Brain pericyte (primary cell): Measurements from ENCODE around the gene TBC1D14.
"Not testable (repeated sequence)": the region's sequence is repeated elsewhere in the genome, so short reads cannot be mapped to it uniquely, and the experiment has no call there.

Experiments
- DNase-seq: peaks from one replicate; pipeline ENCODE4 v3.0.0-alpha.2; 2012; ENCODE audit warnings: low read depth, low spot score

The TBC1D14 gene

DNA sequence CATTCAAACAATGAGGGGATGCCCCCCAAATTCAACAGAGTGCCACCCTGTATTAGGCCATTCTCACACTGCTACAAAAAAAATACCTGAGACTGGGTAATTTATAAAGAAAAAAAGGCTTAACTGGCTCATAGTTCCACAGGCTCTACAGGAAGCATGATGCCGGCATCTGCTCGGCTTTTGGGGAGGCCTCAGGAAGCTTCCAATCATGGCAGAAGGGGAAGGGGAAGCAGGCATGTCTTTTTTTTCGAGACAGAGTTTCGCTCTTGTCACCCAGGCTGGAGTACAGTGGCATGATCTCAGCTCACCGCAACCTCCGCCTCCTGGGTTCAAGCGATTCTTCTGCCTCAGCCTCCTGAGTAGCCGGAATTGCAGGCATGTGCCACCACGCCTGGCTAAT is 18.7 kb upstream of the TBC1D14 start:
- not testable (repeated sequence) for DNase-seq

- DNase-seq = no peak
These were observed 18.0 kb upstream of the TBC1D14 start for GRCh38 chr4:6891436-6892170.

DNA sequence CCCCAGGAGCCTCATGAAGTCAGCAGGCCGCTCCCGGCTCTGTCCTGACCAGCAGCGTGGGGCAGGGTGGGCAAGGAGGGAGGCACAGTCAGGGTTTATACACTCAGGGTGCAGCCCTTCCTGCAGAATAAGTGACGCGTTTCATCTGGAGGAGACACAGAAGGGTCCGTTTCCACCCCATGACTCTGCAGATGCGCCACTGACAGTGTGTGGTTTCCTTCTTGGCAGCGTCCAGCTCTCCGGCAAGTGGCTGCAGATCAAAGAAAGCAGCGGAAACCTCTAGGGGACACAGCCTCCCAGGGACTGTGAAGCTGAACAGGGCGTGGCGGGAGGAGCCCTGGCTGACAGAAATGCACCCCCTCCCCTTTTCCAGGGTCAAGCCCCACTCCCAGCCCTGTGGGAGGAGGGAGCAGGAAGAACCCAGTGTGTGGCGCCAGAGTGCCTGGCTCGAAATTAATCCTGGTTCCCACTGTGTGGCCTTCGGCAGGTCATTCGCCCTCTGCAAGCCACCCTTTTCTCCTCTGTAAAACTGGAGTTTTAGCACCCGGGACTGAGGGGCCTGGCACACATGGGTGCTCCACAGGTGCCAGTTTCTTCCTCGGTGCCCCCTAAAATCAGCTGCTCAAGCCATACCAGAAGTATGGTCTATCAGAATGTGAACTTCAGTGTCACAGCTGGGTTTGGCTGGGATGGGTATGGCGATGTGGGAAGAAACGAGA is 17.3 kb upstream of the TBC1D14 start:
- DNase-seq = no peak

DNA sequence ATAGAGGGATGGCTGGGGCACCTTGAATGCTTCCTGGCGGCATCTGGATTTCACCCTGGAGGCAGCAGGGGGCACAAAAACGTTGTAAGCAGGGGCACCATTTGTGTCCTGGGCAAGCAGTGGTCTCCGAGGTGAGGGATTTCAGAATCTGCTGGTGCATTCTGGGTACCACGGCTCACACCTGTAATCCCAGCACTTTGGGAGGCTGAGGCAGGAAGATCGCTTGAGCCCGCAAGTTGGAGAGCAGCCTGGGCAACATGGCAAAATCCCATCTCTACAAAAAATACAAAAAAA is 16.8 kb upstream of the TBC1D14 start:
- no peak for DNase-seq

GRCh38 chr4:6893449-6894085 is 16.1 kb upstream of the TBC1D14 start:
- no peak for DNase-seq

DNA sequence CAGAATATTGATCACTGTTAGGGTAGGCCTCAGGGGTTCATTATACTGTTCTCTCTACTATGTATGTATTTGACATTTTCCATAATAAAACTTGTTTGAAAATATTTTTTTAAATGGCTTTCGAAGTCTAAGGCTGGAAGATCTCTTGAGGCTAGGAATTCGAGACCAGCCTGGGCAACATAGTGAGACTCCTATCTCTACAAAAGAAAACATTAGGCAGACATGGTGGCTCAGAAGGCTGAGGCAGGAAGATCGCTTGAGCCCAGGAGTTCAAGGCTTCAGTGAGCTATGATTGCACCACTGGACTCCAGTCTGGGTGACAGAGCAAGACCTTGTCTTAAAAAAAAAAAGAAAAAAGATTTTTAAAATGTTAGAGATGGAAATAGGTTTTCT is 15.5 kb upstream of the TBC1D14 start:
- DNase-seq = no peak

DNA sequence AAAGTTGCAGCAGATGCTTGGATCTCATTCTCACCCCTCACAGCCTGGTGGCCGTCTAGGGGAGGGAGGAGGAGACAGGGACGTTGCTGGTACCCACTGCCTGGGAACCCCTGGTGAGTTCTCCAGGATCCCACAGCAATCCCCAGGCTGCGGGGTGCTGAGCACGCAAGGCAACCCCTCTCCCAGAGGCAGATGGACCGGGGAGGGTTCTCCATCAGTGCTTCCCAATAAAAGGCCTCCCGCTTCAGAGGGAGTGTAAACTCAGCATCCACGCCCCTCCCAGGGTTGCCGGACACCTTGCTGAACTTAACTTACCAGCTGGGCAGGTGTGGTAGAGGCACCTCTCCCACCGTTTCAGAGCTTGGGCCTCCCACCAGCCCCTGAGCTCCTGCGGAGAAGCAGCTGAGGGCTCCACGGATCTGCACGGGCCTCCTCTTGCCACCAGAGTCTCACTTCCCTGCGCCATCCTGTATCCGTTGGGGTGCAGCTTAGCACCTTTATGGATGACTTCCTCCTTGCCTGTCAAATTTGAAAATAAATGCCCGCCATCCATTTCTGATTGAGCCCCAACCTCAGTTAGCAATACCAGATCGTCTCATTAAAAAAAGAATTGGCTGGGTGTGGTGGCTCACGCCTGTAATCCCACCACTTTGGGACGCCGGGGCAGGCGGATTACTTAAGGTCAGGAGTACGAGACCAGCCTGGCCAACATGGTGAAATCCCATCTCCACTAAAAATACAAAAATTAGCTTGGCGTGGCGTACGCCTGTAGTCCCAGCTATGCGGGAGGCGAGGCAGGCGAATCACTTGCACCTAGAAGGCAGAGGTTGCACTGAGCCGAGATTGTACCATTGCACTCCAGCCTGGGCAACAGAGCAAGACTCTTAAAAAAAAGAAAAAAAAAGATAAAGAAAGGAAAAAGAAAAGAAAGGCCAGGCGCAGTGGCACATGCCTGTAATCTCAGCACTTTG is 14.8 kb upstream of the TBC1D14 start:
- no peak for DNase-seq

DNA sequence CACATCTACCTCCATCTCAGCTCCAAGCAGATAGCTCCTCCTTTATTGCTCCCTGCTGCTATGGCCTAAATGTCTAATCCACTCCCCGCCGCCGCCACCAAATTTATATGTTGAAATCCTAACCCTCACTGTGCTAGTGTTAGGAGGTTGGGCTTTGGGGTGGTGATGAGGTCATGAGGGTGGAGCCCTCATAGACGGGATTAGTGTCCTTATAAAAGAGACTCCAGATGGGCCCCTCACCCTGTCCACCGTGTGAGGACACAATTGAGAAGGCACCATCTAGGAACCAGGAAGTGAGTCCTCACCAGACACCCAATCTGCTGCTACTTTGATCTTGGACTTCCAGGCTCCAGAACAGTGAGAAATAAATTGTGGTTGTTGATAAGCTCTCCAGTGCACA is 13.6 kb upstream of the TBC1D14 start:
- DNase-seq = no peak

DNA sequence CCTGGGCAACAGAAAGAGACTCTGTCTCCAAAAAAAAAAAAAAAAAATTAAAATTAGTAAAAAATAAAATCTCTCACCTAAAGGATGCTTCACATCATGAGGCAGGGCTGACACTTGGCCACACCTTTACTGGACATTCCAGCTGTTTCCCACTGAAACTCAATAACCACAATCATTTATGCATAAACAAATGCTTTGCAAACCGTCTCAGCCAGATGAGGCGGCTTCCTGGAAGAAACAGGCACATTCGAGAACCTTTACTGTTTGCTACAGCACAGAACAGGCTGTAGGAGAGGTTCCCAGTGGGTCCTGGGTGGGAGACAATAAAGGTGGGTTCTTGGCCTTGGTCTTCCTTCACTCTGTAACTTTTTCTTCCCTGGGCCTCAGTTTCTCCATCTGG is 10.9 kb upstream of the TBC1D14 start:
- DNase-seq = no peak

GRCh38 chr4:6900181-6900812 is 9.3 kb upstream of the TBC1D14 start:
- no peak for DNase-seq

GRCh38 chr4:6900956-6901355 is 8.7 kb upstream of the TBC1D14 start:
- DNase-seq = no peak

DNA sequence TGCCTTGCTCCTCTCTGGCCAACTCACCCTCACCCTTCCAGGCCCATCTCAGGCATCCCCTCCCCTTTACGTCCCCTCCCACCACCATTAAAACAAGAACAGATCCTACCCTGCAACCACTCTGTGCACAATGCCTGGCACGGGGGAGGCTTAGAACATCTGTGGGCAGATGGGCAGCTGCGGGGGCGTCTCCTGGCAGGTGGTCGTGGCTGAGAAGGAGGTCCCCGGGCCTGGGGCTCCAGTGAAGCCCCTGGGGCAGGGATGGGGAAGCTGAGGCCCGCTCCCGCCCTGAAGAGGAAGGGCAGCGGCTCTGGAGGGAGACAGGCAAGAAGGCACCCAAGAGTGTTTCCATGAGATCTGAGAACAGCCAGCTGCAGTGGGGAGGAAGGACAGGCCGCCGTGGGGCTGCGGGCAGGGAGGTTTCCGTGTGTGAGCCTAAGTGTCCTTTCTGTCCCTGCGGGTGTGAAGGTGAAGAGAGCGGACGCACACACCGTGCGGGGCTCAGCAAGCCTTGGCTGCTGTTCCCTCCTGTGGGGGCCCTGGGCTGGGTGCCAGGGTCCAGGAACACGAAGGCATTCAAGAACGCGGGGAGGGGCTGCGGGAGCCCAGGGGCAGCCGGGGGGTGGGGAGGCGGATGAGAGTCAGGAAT is 7.8 kb upstream of the TBC1D14 start:
- no peak for DNase-seq

DNA sequence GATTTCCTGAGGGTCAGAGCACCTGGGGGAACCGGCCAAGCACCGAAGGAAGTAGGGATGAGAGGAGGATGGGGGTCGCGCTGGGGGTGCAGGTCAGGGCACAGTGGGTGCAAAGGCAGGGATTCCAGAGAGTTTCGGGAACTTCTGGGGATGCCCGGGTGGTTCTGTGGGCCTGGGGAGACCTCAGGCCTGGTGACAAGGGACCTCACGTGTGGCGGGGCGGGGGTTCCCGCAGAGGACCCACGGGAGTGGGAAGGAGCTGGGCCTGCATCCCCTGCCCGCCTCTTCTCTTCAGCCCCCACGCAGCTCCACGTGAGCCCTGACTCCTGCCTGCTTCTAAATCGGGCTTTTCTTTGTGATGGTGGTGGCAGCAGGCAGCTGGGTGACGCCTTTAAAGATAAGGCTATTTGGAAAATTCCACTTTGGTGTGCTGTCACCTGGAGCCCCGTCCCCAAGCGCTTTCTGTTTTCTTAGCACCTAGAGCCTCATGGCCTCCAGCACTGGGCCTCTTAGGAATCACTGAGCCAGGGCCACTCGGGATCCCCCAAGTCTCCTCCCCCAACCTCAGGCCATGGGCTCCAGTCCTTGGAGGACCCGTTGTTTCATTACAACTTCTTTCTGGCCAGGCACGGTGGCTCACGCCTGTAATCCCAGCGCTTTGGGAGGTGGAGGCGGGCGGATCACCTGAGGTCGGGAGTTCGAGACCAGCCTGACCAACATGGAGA is 7.1 kb upstream of the TBC1D14 start:
- no peak for DNase-seq

DNA sequence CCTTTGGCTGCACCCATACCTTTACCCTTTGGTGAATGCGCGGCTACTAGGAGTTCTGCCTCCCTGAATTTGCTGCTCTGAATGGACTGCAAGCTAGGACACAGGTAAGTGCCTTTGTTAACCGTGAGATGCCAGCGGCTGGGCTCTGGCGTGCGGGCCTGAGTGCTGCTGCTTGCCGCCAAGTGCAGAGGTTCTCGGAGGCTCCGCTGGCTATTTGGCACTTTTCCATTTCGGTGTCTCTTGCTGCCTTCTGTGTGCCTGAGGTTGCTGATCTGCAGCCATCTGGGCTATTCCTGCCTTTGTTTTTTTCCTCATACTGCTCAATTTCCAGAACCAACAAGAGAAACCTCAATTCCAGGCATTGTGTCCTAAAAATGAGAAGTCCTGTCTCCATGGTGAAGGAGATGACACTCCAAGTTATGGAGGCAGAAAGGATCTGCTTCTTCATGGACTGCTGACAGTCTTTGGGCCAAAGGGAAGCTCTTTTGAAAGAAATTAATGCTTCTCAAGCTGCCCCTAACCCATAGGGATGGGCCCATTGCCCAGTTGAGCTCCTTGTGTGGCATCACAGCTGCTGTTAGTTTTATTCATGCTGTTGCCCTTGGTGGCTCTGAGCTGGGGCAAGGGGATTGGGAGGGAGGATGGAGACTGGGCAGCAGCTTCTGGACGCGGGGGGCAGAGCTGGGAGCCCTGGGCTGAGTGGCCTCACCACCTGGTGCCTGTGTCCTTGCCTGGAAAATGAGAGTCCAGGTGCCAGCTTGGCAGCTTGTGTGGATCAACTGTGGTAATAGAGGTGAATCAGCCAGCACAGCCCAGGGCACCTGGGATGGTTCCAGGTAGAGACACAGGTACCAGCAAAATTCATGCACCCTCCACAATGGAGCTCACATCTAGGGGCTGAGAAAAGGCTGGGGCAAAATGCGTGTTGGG is 3.8 kb upstream of the TBC1D14 start:
- no peak for DNase-seq

- DNase-seq = not testable (repeated sequence)
These were observed 3.1 kb upstream of the TBC1D14 start for GRCh38 chr4:6906486-6906885.

DNA sequence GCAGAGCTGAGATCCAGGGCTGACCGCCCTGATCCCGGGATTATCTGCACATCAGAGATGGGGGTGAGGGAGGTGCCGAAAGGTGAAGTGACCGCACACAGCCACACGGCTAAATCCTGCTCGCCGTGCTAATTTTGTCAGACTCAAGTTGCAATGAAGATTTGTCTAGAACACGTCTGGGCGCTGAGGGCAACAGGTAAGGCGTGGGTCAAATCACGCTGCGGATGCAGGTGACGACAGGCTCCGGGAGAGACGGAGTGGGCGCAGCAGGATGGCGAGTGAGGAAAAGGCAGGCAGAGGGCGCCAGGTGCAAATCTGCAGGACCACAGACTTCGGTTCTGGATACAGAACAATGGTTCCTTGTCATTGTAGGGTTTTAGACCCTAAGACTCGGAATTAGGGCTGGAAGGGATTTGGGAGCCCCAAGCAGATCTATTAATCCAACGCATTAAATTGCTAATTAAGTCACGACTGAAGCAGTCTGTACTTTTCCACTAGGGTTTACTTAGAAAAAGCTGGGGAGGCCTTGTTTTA is 1.9 kb upstream of the TBC1D14 start:
- DNase-seq = no peak

DNA sequence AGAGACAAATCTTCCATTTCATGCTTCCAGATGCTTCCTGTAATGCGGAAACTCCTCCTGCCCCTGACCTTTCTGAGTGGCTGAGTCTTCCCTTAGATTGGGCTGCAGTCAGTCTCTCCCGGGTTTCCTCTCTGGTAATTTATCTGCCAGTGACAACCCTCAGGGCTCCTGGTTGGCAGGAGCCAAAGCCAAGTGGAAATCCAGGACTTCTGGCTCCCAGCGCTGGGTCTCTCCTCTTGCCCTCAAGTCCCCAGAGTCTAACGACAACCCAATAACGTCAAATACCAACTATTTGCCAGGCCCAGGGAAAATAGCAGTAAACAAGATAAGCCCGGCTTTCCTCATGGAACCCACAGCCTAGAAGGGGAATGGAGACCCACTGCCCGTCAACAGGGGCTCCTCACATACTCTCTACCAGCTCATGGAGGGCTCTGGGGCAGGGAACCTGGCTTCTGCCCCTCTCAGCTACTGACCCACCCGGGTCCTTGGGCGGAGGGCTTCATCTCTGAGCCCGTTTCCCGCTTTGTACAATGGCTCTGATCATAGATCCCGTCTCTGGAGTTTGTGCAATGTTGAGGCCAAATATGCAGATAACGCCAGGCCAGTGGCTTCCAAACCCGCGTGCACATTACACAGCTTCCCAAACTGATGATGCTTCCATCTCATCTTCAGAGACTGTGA is 1.1 kb upstream of the TBC1D14 start:
- no peak for DNase-seq

DNA sequence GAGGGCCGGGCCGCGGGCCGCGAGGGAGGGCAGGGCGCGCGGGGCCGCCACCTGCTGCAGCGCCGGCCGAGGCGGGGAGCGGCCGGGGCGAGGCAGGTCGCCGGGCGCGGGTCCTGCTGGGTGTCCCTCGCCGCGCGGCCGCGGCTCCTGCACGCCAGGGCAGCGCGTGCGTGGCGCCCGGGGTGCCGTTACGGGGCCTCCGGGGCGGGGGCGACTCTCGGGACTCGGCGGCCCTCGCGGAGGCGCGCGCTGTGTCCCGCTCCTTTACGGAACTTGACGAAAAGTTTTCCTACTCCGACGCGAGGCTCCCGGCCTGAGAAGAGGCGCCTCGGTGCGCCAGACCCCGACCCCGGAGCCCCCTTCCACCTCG is 329 bp downstream of the TBC1D14 start:
- no peak for DNase-seq
